Erythroblast (primary cell): ENCODE measurements around the gene LOXL4.

ENCODE experiments used
- GATA1 ChIP-seq: IDR thresholded peaks from 2 replicates; pipeline ENCODE4 v1.6.1; 2011; ENCODE audit warnings: low read depth, mild to moderate bottlenecking, control low read depth, low read length, moderate library complexity
- POLR2A ChIP-seq: IDR thresholded peaks from 2 replicates; pipeline ENCODE4 v1.6.1; 2011; ENCODE audit warnings: mild to moderate bottlenecking, low read length

GRCh38 chr10:98213740-98214139 is 54.3 kb downstream of the LOXL4 start:
- TF ChIP-seq POLR2A: no peak
- TF ChIP-seq GATA1: no peak
